B cell (primary cell): ENCODE results near the gene HTATIP2. TPM values are rescaled to one million over a fixed set of nuclear protein-coding genes. Genes with fewer than 3 reads are reported as not detected.

Experiments used
- ATAC-seq: fragments of 200-7000 bp; cut with Tn5 transposase; one replicate; pipeline ENCODE4 v1.10.0; 2021; ENCODE audit warnings: low read depth, mild to moderate bottlenecking, moderate number of reproducible peaks, moderate library complexity
- CTCF ChIA-PET: fragments of 350-600 bp; sonication (Branson Sonifier 250); formaldehyde crosslinking; loops from one replicate; lab custom pipeline; 2021; ENCODE audit warnings: antibody characterized with exemption, inconsistent platforms; lab: Charles Lee
- POLR2A ChIA-PET: fragments of 350-600 bp; sonication (Branson Sonifier 250); formaldehyde crosslinking; loops from one replicate; lab custom pipeline; 2021; ENCODE audit warnings: antibody characterized with exemption; lab: Charles Lee
- DNase-seq: peaks from one replicate; pipeline ENCODE4 v3.0.0; 2013
- H2AFZ ChIP-seq: 2 replicates; pipeline ENCODE4 v1.6.1; 2012; ENCODE audit warnings: mild to moderate bottlenecking, low read depth, low read length; ENCODE audit not compliant: insufficient read depth, poor library complexity, severe bottlenecking
- H3K27ac ChIP-seq, 2 donors: 1 replicate in 1 of 2; 2 replicates in 1 of 2; pipeline ENCODE4 v1.5.1; 2012 to 2013; ENCODE audit warnings: low read length in 2 of 2, mild to moderate bottlenecking in 2 of 2, moderate library complexity in 1 of 2
- H3K27me3 ChIP-seq, 4 experiments: fragments of 200-600 bp in 1 of 4; sonication (generic) in 1 of 4; replicated peaks in 1 of 4; 1 replicate in 2 of 4; 2 replicates in 2 of 4; pipeline versions ENCODE4 v1.6.1 to v1.7.0; 2013 to 2016; ENCODE audit warnings: low read length in 3 of 4, mild to moderate bottlenecking in 2 of 4, mixed read lengths in 1 of 4, moderate library complexity in 1 of 4; ENCODE audit not compliant: insufficient read depth in 4 of 4, control insufficient read depth in 3 of 4; ENCODE audit errors: control extremely low read depth in 1 of 4
- H3K36me3 ChIP-seq, 2 experiments: replicated peaks in 1 of 2; 1 replicate in 1 of 2; 2 replicates in 1 of 2; pipeline versions ENCODE4 v1.6.1 to v1.7.1; 2013; ENCODE audit warnings: low read length in 1 of 2; ENCODE audit not compliant: insufficient read depth in 2 of 2, control insufficient read depth in 1 of 2; ENCODE audit errors: control extremely low read depth in 1 of 2, extremely low read depth in 1 of 2
- H3K4me1 ChIP-seq, 2 donors: fragments of 200-600 bp in 1 of 2; sonication (generic) in 1 of 2; 1 replicate in 1 of 2; 2 replicates in 1 of 2; pipeline versions ENCODE4 v1.5.1 to v1.6.1; 2013 to 2017; ENCODE audit warnings: low read length in 2 of 2; ENCODE audit not compliant: control insufficient read depth in 2 of 2, insufficient read depth in 2 of 2
- H3K4me2 ChIP-seq: replicated peaks from 2 replicates; pipeline ENCODE3; 2012; ENCODE audit warnings: mild to moderate bottlenecking, low read depth, low read length; ENCODE audit not compliant: poor library complexity, severe bottlenecking
- H3K4me3 ChIP-seq, 5 experiments: fragments of 200-600 bp in 1 of 5; sonication (generic) in 1 of 5; 1 replicate in 3 of 5; 2 replicates in 2 of 5; pipeline versions ENCODE4 v1.5.1 to v1.7.0; 2011 to 2016; ENCODE audit warnings: low read length in 4 of 5, mild to moderate bottlenecking in 4 of 5, low read depth in 2 of 5, control low read depth in 1 of 5, moderate library complexity in 1 of 5; ENCODE audit not compliant: insufficient read depth in 1 of 5; ENCODE audit errors: control extremely low read depth in 1 of 5, extremely low read depth in 1 of 5
- H3K79me2 ChIP-seq: fragments of 200-600 bp; sonication (generic); one replicate; pipeline ENCODE4 v1.6.0; 2016; ENCODE audit warnings: low read length; ENCODE audit not compliant: control insufficient read depth, insufficient read depth
- H3K9ac ChIP-seq: fragments of 200-600 bp; sonication (generic); 2 replicates; pipeline ENCODE4 v1.6.1; 2017; ENCODE audit warnings: mild to moderate bottlenecking, low read length, moderate library complexity
- H3K9me3 ChIP-seq, 3 donors: one replicate each; pipeline versions ENCODE4 v1.6.1 to v1.7.1; 2013; ENCODE audit warnings: low read length in 2 of 3; ENCODE audit not compliant: control insufficient read depth in 2 of 3, insufficient read depth in 1 of 3; ENCODE audit errors: control extremely low read depth in 1 of 3
- H4K20me1 ChIP-seq: 2 replicates; pipeline ENCODE4 v1.6.0; 2012; ENCODE audit warnings: mild to moderate bottlenecking, low read length; ENCODE audit not compliant: insufficient read depth, control insufficient read depth, poor library complexity, severe bottlenecking
- H3K27ac Mint-ChIP-seq: one replicate; pipeline ENCODE4 v1.8.0; 2021; ENCODE audit warnings: mixed read lengths
- H3K27me3 Mint-ChIP-seq: one replicate; pipeline ENCODE4 v1.8.0; 2021; ENCODE audit warnings: mixed read lengths
- H3K4me1 Mint-ChIP-seq: one replicate; pipeline ENCODE4 v1.8.0; 2021; ENCODE audit warnings: mixed read lengths
- H3K4me3 Mint-ChIP-seq: one replicate; pipeline ENCODE4 v1.8.0; 2021; ENCODE audit warnings: mixed read lengths
- H3K9me3 Mint-ChIP-seq: one replicate; pipeline ENCODE4 v1.8.0; 2022; ENCODE audit warnings: mixed read lengths; ENCODE audit not compliant: insufficient read depth
- EZH2 ChIP-seq: IDR thresholded peaks from 2 replicates; pipeline ENCODE4 v1.6.1; 2012; ENCODE audit warnings: borderline replicate concordance, low read depth, mild to moderate bottlenecking, moderate library complexity, low read length; ENCODE audit not compliant: insufficient read depth, poor library complexity, severe bottlenecking
- WGBS: methylation state at CpG from one replicate; pipeline ENCODE4 v1.1.5; 2013; ENCODE audit warnings: missing lambda C conversion rate; ENCODE audit not compliant: insufficient coverage; 5-methylcytosine and 5-hydroxymethylcytosine counted together
- intact Hi-C: fragments of 100-400 bp; cut with micrococcal nuclease; formaldehyde crosslinking; loops from one replicate; pipeline ENCODE4 v1.10.0; 2022
- polyA minus RNA-seq: library from RNA; depleted of rRNA, polyadenylated mRNA; stranded (reverse); fragments of >200 nt; gene quantifications from 2 replicates; pipeline ENCODE4 v1.2.3, GENCODE V29; 2012
- polyA plus RNA-seq: library from polyadenylated mRNA; depleted of rRNA; stranded (reverse); fragments of >200 nt; gene quantifications from 2 replicates; pipeline ENCODE4 v1.2.3, GENCODE V29; 2012
- total RNA-seq, 2 donors: library from RNA; stranded (reverse); fragments of 120-200 nt in 1 of 2; gene quantifications; 1 replicate in 1 of 2; 2 replicates in 1 of 2; pipeline versions ENCODE4 v1.2.3 to v1.2.4, GENCODE V29; 2013 to 2022
- TF ChIP-seq, protein P1 (sequence below): fragments of 200-600 bp; IDR thresholded peaks from one replicate; pipeline ENCODE4 v1.8.0; 2022; ENCODE audit warnings: antibody characterized with exemption, mild to moderate bottlenecking

The HTATIP2 gene
- total RNA-seq = 30.6 and 31.2 TPM in 2 replicates
- 50.0 TPM for total RNA-seq (2013)
- 18.2 and 23.1 TPM in 2 replicates for polyA plus RNA-seq
- 10.9 and 14.8 TPM in 2 replicates for polyA minus RNA-seq

DNA sequence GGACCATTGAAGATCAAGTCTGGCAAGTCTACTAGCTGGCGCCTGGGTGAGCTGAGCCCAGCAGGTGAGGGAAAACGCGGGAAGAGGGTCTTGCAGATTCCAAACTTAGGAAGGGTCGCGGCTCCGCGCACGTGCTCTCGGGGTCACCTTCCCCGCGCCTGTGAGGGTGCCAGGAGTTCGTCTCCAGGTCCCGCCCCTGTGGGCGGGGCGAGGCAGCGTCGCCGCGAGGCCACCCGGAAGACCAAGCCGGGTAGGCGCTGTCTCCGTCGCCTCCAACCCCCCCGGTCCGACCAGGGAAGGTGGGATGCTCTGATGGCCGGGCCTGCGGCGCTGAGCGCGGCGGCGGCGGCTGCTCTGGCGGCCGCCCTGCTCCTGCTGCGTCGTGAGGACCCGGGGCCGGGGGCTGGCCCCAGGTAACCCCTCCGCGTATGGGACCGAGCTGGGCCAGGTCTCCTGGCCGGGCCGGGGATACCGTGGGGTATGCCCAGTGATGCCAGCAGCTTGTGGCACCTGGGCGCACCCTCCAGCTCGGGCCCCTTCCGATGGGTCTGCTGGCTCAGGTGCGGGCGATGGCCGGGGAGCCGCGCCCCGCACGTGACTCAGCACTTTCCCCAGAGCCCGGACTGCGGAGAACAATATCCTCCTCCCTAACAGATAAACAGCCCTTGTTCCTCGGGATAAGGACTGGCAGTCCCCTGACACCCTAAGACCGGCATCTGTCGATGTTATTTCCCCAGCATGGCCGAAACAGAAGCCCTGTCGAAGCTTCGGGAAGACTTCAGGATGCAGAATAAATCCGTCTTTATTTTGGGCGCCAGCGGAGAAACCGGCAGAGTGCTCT, at the start of gene HTATIP2:
TSS of gene HTATIP2 (plus strand) at position 215 of the 841 bp plus-strand sequence. CDS start at position 739, 524 bp downstream.
- peaks cover 22 to 31% of the 10 kb centered on the region in 2 donors for H3K4me1 ChIP-seq
- TF ChIP-seq, protein P1, sequence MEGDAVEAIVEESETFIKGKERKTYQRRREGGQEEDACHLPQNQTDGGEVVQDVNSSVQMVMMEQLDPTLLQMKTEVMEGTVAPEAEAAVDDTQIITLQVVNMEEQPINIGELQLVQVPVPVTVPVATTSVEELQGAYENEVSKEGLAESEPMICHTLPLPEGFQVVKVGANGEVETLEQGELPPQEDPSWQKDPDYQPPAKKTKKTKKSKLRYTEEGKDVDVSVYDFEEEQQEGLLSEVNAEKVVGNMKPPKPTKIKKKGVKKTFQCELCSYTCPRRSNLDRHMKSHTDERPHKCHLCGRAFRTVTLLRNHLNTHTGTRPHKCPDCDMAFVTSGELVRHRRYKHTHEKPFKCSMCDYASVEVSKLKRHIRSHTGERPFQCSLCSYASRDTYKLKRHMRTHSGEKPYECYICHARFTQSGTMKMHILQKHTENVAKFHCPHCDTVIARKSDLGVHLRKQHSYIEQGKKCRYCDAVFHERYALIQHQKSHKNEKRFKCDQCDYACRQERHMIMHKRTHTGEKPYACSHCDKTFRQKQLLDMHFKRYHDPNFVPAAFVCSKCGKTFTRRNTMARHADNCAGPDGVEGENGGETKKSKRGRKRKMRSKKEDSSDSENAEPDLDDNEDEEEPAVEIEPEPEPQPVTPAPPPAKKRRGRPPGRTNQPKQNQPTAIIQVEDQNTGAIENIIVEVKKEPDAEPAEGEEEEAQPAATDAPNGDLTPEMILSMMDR = no peak
- TF ChIP-seq EZH2 = no peak
- Mint-ChIP-seq H3K4me3 (peak within 1 kb of the TSS; percentile 88), H3K4me1 (peaks cover 57% of the 10 kb centered on the region), H3K27ac (peak within 1 kb of the TSS; percentile 89), H3K9me3 (no peaks in the 10 kb centered on the region), H3K27me3 (no peaks in the 10 kb centered on the region)
- DNase-seq (peak; percentile 80), ATAC-seq (peak; percentile 92)
- peak within 1 kb of the TSS; percentile 57 to 82 for H3K27ac ChIP-seq
- ChIA-PET POLR2A (interaction anchor here (1.0 kb wide), 1 partner anchor 23 kb away, joined by 3 read pairs; no protein-coding TSS in a partner anchor), CTCF (interaction anchor here (0.6 to 2.8 kb wide), 3 partner anchors 10 to 1287 kb away, joined by 3 to 19 read pairs (median 3); no protein-coding TSS in a partner anchor)
- peak within 1 kb of the TSS; percentile 92 for H3K9ac ChIP-seq
- H3K4me3 ChIP-seq = peak within 1 kb of the TSS; percentile 75 to 88 (median 80)
- no peaks in the 10 kb centered on the region for H3K9me3 ChIP-seq
- WGBS = 1% methylated on average over 68 of the region's 68 CpGs
- H2AFZ ChIP-seq = peak within 1 kb of the TSS; percentile 98
- no peaks in the 10 kb centered on the region for H4K20me1 ChIP-seq
- no peaks in the 10 kb centered on the region for H3K27me3 ChIP-seq
- intact Hi-C loops = loop anchor here (1.0 to 10.0 kb wide), 3 partner anchors 24 to 1969 kb away; partner anchors contain the start of genes LDHA, PRMT3 and SPTY2D1
- peak within 1 kb of the TSS; percentile 93 for H3K4me2 ChIP-seq
- peaks cover 7 to 9% of the 10 kb centered on the region in 2 experiments for H3K36me3 ChIP-seq
- H3K79me2 ChIP-seq = peaks cover 11% of the 10 kb centered on the region

DNA sequence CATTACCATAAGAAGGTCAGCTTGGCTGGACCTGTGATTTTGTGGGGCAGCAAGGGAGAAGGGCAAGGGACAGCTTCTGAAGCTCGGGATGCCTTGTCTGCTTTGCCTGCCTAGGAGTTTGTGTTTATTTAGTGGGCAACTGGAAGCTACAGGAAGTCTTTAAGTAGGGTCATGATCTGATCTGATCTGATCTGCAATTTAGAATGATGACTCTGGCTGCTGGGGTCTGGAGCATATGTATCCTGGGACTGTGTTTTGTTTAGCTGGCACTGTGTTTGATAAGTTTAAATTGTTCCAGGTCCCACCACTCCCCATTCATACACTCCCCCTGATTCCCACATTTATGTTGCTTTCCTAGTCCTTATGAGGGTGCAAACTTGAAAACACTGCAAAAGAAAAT, 47.7 kb upstream of the HTATIP2 start:
- 60% methylated on average over 1 of the region's 1 CpG for WGBS
- Mint-ChIP-seq H3K9me3 (no peaks in the 10 kb centered on the region), H3K4me1 (no peaks in the 10 kb centered on the region), H3K27ac (no peak overlapping the region), H3K4me3 (no peak overlapping the region), H3K27me3 (peaks cover 12% of the 10 kb centered on the region)
- TF ChIP-seq, protein P1 = no peak
- TF ChIP-seq EZH2 = no peak
- ATAC-seq = no peak
- DNase-seq = no peak
- no peak overlapping the region for H3K9ac ChIP-seq
- H3K9me3 ChIP-seq = no peaks in the 10 kb centered on the region
- no peaks in the 10 kb centered on the region for H4K20me1 ChIP-seq
- ChIA-PET POLR2A (no interaction called here), CTCF (no interaction called here)
- H3K79me2 ChIP-seq = no peaks in the 10 kb centered on the region
- no peak overlapping the region for H2AFZ ChIP-seq
- H3K27me3 ChIP-seq = peaks cover 0 to 2% (median 0%) of the 10 kb centered on the region in 4 experiments
- H3K4me2 ChIP-seq = no peak overlapping the region
- H3K4me1 ChIP-seq = no peaks in the 10 kb centered on the region
- no peak overlapping the region for H3K27ac ChIP-seq
- no peaks in the 10 kb centered on the region for H3K36me3 ChIP-seq
- H3K4me3 ChIP-seq = no peak overlapping the region
- intact Hi-C loops = no loop called here
